Stimulated activated CD4-positive, alpha-beta T cell treated with anti-CD3 and anti-CD28 coated beads, Interleukin-4, amount 100 ng/mL, for 48 hours (primary cell): ENCODE measurements around the gene FBRSL1.
A peak's percentile ranks its signal among the peaks of the same experiment; 100 is the strongest.

Source experiments
- DNase-seq, 2 donors: peaks; one replicate each; pipeline ENCODE4 v3.0.0-alpha.2; 2020; ENCODE audit warnings: low read depth in 2 of 2

The FBRSL1 gene

DNA sequence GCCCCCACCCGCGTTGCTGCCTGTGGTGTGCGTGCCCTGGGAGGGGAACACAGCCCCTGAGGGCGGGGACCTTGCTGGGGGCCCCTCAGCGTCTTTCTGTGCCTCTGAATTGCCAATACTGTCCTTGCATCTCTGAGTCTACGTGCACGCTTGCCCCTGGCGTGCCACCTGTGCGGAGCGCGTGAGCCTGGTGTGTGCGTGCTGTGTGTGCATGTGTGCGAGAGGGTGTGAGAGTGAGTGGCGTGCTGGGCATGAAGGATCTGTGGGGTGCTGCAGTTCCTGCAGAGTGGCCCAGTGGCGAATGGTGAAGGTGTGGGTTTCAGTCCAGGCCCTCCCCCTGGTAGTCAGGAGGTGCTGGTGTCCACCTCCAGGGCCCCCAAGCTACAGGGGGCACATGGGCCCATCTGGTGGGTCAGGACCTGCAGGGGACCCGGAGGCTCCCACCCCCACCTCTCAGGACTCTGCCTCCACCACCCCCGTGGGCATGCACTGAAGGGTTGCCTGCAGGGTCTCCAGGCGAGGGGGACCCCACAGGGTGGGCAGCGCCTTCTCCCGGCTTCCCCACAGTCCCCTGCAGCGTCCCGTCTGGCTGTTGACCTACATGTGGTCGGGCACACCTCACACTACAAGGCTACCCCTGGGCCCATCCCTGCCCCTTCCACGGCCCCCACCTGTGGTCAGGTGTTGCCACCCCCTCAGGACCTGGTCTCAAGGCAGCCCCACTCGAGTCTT lies 21.0 kb downstream of the FBRSL1 start:
- DNase-seq: no peak

DNA sequence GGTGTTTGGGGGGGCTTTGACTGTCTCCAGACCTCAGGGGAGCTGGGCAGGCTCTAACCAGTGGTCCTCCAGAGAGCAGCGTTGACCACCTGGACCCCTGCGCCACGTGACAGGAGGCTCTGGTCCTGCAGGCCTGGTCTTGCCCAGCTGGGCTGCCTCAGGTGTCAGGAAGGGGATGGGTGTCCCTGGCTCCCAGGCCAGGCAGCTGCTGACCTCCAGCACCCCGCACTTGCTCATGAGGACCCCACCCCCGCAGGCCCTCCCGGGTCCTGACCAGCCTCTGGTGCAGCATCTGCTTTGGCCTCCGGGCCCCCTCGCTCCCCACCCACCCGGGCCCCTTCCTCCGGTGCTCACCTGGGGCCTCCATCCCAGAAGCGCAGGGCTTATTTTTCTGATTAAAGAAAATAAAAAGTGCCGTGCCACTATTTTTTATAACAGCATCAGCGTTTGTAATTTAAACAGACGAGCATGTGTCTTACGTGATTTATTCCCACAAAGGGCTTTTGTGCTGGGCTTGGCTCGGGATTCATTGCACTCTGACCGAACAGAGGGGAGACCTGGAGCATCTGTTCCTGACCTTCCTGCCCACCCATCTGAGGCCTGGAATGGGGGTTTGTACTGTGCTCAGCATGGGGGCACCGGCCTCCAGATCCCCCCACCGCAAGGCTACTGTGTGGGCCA lies 21.7 kb downstream of the FBRSL1 start:
- DNase-seq: no peak

DNA sequence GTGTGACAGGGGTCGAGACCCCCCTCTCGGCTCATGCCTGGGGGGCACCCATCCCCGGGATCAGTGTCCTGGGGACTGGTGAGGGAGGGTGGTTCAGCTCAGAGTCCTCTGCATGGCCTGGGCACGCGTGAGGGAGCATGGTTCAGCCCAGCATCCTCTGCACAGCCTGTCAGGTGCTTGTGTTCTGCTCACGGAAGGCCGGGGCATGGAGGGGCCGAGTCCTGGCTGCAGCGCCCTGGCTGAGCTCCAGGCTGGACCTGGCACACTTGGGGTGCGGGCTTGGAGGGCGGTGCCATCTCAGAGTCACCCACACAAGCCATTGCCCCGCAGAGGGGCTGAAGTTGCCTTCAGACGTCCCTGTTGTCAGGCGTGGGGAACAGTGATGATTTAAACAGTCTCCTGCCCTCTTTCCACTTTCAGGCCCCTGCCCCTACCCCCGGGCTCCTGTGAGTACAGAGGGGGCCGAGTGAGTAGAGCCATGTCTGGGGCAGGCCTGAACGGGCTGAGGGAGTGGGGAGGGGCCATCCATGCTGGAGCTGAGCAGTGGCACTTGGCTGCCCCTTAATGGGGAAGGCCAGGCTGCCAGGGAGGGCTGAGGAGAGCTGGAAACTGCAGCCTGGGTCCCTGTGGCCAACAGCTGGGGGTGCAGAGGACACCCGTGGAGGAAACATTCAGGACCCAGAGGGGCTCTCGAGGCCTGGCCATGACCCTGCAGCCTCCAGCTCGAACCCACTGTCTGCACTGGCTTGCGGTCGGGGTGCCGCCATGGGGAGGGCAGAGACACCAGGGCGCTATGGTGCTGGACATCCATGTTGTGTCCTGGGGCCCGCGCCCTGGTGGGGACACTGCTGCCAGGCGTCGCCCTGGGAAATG lies 22.5 kb downstream of the FBRSL1 start:
- DNase-seq: no peak

DNA sequence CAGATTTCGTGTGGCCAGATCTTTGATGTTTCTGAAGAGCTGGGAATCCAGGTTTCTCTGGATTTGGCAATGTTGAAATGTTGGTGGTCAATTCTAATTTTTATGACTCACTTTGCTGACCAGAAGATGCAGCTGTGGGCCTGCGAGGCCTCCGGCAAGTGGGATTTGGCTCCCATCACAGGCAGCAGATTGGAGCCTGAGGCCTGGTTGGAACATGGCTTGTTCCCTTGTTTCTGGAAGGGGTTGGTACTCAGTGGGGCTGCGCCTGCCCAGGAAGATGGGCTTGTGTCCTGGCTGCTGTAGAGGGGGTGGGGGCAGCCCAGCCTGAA lies 23.1 kb downstream of the FBRSL1 start:
- no peak for DNase-seq

DNA sequence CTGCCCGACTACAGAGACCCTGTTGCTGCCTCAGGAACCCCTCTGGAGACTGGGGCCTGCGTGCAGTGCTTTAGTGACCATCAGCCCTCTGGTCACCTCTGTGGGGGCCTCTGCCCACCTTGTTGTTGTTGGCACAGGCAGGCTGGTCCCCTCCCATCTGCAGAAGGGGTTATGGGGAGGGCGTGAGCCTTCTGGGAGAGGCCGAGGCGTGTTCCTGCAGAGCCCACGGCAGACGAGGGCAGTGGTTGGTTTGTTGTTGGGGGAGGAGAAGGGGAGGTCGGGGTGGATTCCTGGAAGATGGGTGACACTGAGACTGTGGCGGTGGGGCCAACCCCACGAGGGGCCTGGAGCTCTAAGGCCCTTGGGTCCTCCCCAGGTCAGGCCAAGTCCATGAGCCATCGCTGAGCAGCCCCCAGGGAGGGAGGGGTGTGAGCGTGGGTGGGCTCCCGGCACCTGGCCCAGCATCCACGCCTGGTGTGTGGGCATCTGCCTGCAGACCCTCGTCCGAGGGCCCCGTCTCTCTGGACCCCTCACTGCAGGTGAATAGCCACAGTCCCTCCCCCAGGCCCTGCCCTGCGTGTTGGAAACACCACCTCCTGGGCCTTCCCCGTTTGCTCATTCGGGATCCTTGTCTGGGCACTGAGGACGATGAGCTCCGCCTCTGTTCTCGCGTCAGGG lies 23.6 kb downstream of the FBRSL1 start:
- DNase-seq: no peak

DNA sequence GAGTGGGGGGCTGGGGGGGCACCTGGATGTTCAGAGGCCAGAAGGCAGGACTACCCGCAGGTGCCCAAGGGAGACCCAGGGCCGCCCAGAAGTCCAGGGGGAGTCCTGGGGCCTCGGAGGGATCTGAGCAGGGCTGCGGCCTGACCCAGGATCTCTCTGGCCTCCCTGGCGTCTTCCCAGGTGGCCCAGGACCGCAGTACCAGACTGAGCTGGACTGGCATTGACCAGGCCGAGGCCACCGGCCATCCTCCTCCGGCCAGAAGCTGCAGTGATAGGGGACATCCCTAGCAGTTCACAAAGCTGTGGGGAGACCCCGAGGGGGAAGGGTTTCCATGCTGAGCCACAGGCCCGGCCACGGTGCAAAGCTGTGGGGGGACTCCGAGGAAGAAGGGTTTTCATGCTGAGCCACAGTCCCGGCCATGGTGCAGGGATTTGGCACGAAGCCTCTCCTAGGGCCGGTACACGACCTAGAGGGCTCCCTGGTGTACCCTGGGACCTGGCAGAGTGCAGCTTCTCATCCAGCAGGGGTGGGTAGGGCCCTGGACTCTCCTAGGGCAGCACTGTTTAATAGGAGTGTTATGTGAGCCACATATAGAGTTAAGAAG lies 24.4 kb downstream of the FBRSL1 start:
- no peak for DNase-seq

DNA sequence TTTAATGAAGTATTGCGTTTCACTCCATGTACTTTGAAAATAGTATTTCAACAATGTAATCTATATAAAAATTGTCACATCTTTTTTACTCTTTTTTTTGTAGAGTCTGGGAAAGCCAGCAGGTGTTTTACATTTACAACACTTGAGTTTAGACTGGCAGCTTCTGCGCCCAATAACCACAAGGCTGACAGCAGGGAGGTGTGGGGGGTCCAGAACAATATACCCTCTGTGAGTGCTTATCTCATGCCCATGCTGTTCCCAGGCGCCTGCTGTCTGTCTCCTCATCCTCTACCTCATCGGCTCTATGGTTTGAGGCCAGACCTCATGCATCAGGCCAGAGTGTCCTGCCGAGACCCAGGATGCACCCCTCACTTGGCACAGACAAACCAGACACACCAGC lies 24.9 kb downstream of the FBRSL1 start:
- DNase-seq: no peak

DNA sequence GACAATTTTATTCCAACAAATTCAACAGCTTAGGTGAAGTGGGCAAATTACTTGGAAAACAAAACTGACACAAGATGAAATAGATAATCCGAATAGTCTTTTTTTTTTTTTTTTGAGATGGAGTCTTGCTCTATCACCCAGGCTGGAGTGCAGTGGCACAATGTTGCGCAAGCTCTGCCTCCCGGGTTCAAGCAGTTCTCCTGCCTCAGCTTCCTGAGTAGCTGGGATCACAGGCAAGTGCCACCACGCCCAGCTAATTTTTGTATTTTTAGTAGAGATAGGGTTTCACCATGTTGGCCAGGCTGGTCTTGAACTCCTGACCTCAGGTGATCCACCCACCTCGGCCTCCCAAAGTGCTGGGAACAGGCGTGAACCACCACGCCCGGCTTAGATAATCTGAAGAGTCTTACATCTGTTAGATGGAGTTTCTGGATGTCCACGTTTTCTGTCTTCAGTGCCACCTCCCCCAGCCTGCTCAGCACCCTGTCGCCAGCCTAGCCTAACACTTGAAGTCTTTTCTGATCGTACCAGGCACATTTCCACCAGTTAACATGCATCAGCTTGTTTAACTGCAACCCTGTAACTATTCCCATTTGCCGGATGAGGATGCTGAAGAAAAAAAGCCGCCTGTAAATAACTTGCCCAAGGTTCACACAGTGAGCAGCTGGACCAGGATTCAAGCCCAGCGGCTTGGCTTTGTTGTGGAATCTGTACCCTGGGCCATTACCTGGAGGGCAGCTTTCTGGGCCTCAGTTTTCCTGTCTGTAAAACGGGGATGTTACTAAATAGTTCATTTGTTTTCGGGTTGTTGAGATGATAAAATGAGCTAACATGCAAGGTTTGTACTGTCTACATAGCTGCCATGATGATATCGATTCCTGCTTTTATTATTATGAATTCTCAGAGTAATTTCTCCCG lies 26.4 kb downstream of the FBRSL1 start:
- no peak for DNase-seq

DNA sequence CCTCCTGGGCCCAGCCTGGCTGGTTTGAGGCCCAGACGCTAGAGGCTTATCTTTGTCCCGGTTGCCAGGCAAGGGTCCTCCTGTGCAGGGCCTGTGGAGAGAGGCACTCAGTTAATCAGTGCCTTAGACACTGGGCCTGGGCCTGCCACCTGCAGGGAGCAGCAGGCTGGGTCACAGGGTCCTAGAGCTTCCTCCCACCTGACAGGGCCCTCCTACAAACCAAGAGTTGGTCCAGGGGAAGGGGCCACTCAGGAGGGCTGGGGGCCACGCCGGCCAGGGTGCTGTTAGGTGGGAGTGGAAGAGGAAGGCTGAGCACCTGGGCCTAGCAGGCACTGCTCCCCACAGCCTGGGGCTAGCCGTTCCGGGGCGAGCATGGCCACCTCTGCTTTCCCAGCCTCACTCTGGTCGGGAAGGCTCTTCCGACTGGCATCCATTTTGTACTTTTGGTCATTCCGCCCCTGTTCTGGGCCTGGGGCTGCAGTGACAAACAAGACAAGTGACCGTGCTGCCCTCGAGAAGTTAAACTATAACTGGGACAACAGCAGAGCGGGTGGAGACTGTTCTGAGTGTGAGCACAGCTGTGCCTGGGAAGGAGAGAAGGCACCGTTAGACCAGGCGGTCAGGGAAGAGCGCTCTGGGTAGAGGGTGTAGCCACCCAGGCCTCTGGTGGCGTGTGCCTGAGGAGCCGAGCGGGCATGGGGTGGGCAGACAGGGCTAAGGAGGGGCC lies 27.2 kb downstream of the FBRSL1 start:
- DNase-seq: no peak

DNA sequence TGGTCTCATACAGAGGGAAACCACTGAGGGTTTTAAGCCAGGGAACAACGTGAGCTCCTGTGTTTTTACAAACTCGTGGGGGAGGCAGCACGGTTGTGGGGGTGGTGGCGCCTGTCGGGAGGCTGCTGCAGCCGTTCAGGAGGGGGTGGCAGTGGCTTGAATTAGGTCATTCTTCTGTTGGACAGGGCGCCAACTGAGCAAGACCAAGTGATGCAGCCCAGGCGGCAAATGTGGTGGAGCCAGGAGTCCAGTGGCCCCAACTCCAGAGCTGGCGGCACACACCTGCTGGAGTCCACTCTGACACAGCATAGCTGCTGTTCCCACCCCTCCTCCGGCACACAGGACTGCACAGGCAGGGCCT lies 27.8 kb downstream of the FBRSL1 start:
- DNase-seq: no peak

DNA sequence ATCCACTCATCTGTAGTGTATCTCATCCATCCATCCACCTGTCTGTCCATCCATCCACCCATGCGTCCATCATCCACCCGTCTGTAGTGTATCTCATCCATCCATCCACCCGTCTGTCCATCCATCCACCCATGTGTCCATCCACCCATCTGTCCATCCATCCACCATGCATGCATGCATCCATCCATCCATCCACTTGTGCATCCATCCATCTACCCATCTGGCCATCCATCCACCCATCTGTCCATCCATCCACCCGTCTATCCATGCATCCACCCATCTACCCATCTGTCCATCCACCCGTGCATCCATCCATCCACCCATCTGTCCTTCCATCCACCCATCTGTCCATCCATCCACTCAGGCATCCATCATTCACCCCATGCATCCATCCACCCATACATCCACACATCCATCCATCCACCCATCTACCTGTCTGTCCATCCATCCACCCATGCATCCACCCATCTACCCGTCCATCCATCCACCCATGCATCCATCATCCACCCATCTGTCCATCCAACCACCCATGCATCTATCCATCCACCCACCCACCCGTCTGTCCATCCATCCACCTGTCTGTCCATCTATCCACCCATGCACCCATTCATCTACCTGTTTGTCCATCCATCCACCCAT lies 28.5 kb downstream of the FBRSL1 start:
- DNase-seq: no peak

DNA sequence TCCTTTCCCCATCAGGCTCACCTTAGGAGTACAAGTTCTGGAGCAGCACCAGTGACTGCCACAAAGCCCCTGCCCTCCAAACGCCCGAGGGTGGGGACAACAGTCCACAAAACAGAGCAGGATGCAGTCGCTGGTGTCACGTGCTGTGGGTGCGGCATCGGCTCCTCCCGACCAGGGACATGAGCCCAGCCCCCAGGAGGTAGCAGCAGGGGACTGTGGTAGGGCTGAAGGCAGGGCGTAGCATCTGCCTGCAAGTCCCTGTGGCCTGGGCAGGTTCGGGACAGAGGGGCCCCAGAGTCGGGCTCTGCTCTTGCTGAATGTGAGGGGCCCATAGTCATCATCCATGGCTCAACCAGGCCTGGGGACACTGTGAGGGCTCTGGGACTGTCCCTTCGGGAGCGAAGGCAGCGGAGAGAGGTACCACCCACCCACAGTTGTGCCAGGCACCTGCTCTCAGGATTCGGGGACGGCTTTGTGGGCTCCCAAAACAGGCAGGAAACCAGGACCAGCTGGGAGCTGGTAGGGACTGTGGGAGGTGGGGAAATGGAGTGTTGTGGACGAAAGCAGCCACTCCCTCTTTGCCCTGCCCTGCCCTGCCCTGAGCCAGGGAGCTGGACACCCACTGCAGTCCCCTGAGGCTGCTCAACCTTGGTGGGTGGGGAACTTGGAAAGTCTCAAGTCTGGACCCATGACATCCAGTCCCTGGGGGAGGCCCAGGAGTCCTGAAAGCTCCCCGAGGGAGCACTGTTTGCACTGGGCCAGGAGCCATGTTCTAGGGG lies 30.7 kb downstream of the FBRSL1 start:
- DNase-seq: no peak

DNA sequence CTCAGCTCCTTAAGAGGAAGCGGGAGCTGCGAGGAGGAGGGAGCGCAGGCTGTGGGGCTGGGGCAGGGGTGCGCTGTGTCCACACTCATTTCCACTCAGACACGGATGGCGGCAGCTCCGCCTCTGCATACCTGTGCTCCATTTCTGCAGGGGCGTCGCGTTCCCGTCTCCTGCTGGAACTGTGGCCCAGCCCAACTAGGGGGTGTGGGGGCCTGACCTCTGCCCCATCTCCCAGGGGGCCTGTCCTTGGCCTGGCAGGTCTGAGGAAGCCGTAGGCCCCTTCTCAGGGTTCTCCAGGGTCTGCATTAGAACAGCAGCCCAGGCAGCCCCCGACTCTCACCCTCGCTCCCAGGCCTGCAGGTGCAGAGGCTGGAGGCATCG lies 31.2 kb downstream of the FBRSL1 start:
- DNase-seq: no peak

DNA sequence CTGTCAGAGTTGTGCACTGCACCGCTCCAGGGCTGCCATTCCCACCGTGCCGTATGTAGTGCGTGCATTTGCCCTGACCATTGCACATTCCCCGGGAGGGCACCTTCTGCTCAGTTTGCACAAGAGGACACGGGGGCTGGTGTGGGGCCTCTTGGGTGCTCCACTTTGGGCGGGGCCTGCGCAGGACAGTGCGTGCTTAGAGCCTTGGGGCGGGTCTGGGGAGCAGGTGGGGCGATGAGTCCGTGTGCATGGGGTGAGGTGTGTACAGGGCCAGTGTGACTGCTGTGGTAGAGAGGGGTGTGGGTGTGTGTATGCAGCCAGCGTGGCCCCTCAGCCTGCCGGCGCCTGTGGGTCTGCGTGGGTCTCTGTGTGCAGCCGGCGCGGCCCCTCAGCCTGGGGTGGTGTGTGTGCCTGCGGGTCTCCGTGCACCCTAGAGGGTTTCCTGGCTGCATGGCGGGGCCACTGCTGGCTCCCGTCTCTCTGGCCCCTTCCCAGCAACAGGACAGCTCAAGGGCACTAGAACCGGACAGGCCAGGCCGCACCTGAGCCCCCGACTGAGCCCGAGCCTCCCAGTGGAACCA lies 31.9 kb downstream of the FBRSL1 start:
- no peak for DNase-seq

DNA sequence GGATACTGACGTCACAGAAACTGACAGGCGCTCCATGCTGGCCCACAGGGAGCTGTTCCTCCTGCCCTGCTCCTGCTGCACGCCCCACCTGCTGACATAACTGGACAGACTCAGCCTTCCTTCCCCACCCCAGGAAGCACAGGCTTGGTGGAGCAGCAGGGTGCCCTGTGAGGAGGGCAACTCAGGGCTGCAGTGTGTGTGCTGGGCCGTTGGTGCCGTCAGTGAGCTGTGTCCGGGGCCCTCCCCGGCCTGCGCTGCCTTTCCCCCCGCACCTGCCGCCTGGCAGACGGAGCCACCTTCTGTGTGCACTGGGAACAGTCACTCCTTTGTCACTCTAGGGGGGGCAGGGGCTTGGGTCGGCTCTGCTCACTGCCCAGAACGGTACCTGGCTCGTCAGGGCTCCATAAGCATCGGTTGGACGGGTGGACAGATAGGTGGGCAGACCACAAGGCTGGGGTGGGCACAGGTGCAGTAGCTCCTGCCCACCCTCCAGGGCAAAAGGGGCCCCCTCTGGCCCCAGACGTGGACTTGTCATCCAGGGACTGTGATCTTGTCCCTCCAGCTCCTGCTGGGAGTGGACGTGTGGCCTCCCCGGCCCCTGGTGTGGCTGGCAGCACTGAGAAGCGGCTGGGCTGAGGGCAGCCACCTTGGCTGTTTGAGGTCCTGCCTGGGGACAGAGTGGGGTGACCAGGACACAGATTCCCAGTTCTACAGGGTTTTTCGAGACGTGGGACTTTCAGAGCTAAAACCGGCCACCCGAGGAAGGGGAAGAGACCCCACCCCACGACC lies 32.8 kb downstream of the FBRSL1 start:
- DNase-seq: no peak

DNA sequence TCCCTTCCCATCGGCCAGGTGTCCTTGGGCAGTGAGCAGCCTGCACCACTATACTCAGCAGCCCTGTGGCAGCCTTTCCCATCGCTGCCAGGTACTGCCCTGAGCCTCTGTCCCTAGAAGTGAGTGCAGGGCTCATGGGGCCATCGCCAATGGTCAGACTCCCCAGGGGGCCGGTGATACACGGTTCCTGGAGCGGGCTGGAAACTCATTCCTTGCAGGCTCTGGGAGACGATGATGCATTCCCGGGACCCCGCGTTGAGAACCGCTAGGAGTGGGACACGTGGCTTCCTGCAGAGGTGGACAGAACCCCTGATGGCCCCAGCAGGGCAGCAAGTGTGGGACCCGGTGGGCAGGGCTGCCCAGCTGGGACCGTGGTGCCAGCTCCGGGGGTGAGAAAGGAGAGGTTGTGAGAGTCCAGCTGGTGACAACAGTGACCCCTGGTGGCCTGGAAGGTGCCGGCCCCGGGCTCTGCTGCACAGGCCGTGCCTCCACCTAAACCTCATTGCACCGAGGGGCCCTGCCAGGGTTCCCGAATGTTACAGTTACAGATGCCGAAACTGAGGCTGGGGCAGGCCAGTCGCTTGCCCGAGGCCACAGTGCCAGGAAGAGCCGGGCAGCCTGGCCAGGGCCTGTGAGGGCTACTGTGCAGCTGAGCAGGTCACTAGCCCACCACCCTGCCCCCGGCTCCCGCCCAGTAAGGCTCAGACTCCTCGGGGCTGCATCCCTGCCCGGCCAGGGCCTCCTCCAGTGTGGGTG lies 33.8 kb downstream of the FBRSL1 start:
- peak; percentile 67 to 73 for DNase-seq

DNA sequence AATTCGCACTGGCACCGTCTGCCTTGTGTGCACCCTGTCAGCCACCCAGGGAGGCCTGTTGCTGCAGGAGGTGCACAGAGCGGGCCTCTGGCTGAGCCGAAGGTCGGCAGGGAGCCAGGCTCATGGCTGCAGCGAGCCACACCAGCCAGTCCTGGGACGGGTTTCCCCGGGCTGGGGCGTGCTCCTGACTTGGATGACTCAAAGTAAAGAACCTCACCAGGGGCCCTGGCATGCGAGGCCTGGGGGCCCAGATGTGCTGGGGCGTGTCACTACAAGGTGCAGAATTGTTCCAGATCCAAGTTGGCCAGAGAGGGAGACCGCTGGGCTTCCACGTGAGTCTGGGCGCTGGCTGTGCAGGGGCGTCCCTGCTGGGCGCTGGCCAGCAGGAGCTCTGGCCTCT lies 34.5 kb downstream of the FBRSL1 start:
- DNase-seq: no peak
